Lower lobe of right lung (tissue), 2 donors: ENCODE data around the gene GNGT2. TPM values are rescaled to one million over a fixed set of nuclear protein-coding genes. Genes with fewer than 3 reads are reported as not detected.
"Not testable (repeated sequence)": the region's sequence is repeated elsewhere in the genome, so short reads cannot be mapped to it uniquely, and the experiment has no call there.

Source experiments
- ATAC-seq, 2 donors: fragments of 200-7000 bp; cut with Tn5 transposase; one replicate each; pipeline ENCODE4 v1.9.1; 2020 to 2022; ENCODE audit warnings: mild to moderate bottlenecking in 2 of 2, moderate library complexity in 2 of 2
- DNase-seq: peaks from one replicate; pipeline ENCODE4 v3.0.0-alpha.2; 2020
- H3K27ac ChIP-seq: fragments of 200-600 bp; one replicate; pipeline ENCODE4 v1.8.0; 2022
- H3K27me3 ChIP-seq: fragments of 200-600 bp; one replicate; pipeline ENCODE4 v1.8.0; 2022; ENCODE audit warnings: low read depth
- H3K36me3 ChIP-seq: fragments of 200-600 bp; one replicate; pipeline ENCODE4 v1.8.0; 2022; ENCODE audit warnings: mild to moderate bottlenecking
- H3K4me1 ChIP-seq: fragments of 200-600 bp; one replicate; pipeline ENCODE4 v1.8.0; 2022
- H3K4me3 ChIP-seq: fragments of 200-600 bp; one replicate; pipeline ENCODE4 v1.8.0; 2022; ENCODE audit warnings: mild to moderate bottlenecking
- H3K9me3 ChIP-seq: fragments of 200-600 bp; one replicate; pipeline ENCODE4 v1.8.0; 2022
- intact Hi-C: fragments of 100-400 bp; cut with DNase I; formaldehyde crosslinking; loops from one replicate; pipeline ENCODE4 v1.11.0; 2022
- total RNA-seq: library from RNA; stranded (reverse); fragmentation: NEBNext Ultra II Directional; extraction: Animal tissue kit (Norgen Biotek cat#: 25700); gene quantifications from one replicate; pipeline ENCODE4 v1.2.1, GENCODE V29; 2021
- TF ChIP-seq, protein P1 (sequence below): fragments of 200-600 bp; IDR thresholded peaks from one replicate; pipeline ENCODE4 v1.8.0; 2022; ENCODE audit warnings: antibody characterized with exemption, mild to moderate bottlenecking
- donor health status: DM: no; HTN: yes; CAD: no; lungs with severe emphysema.

Gene GNGT2
- total RNA-seq, 1 donor from 2014 or later: 21.1 TPM

DNA sequence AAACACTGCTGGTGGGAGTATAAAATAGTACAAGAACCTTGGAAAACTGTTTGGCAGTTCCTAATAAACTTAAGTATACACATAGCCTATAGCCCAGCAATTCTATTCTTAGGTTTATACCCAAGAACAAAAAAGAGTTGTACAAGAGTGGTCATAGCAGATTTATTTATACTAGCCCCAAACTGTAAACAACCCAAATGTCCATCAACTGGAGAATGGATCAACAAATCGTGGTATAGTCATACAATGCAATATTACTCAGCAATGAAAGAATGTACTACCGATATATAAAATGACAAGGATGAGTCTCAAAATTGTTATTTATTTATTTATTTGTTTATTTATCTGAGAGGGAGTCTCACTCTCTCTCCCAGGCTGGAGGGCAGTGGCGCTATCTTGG is 23.1 kb downstream of the GNGT2 start:
- intact Hi-C loops: no loop called here
- no peak for ATAC-seq
- no peaks in the 10 kb centered on the region for H3K9me3 ChIP-seq

GRCh38 chr17:49185381-49185780 is 25.0 kb downstream of the GNGT2 start:
- ATAC-seq, H3K27me3 ChIP-seq, H3K4me3 ChIP-seq, H3K27ac ChIP-seq, H3K36me3 ChIP-seq, intact Hi-C loops, H3K4me1 ChIP-seq, DNase-seq, H3K9me3 ChIP-seq: not testable (repeated sequence)

More for the DNA sequence above, 23.1 kb downstream of the GNGT2 start:
- Histone ChIP-seq H3K27me3 (no peaks in the 10 kb centered on the region), H3K36me3 (no peaks in the 10 kb centered on the region), H3K4me1 (peaks cover 9% of the 10 kb centered on the region), H3K27ac (no peak overlapping the region), H3K4me3 (no peak overlapping the region)
- no peak for DNase-seq
- TF ChIP-seq, protein P1, sequence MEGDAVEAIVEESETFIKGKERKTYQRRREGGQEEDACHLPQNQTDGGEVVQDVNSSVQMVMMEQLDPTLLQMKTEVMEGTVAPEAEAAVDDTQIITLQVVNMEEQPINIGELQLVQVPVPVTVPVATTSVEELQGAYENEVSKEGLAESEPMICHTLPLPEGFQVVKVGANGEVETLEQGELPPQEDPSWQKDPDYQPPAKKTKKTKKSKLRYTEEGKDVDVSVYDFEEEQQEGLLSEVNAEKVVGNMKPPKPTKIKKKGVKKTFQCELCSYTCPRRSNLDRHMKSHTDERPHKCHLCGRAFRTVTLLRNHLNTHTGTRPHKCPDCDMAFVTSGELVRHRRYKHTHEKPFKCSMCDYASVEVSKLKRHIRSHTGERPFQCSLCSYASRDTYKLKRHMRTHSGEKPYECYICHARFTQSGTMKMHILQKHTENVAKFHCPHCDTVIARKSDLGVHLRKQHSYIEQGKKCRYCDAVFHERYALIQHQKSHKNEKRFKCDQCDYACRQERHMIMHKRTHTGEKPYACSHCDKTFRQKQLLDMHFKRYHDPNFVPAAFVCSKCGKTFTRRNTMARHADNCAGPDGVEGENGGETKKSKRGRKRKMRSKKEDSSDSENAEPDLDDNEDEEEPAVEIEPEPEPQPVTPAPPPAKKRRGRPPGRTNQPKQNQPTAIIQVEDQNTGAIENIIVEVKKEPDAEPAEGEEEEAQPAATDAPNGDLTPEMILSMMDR: no peak

DNA sequence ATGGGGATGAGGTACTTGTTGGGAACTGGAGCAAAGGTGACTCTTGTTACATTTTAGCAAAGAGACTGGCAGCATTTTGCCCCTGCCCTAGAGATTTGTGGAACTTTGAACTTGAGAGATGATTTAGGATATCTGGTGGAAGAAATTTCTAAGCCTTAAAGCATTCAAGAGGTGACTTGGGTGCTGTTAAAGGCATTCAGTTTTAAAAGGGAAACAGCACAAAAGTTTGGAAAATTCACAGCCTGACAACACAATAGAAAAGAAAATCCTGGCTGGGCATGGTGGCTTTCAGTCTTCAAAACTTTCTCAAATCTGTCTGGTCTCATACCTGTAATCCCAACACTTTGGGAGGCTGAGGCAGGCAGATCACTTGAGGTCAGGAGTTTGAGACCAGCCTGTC is 25.9 kb downstream of the GNGT2 start:
- DNase-seq, H3K4me3 ChIP-seq, intact Hi-C loops, H3K9me3 ChIP-seq, ATAC-seq, H3K27ac ChIP-seq, H3K27me3 ChIP-seq, H3K36me3 ChIP-seq, H3K4me1 ChIP-seq: not testable (repeated sequence)

DNA sequence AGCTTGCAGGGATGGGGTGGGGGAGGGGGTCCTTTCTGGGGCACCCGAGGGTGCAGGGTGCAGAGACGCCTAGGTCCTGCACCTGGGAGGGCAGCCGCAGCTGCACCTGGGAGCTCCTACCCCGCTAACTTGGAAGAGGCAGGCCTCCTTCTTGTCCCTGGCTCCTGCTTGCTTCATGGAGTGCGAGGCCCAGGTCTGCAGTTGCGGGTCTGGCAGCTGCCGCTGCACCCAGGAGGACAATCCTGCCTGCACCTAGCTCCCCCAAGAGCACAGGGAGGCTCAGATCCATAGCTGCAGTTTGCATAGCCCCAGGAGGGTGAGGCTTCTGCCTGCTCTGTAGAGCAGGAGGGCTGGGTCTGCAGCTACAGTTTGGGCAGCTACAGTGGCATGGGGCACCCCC is 26.6 kb downstream of the GNGT2 start:
- DNase-seq: no peak
- TF ChIP-seq, protein P1: no peak

GRCh38 chr17:49183341-49183740 is 27.0 kb downstream of the GNGT2 start:
- TF ChIP-seq, protein P1: no peak
- no peaks in the 10 kb centered on the region for H3K36me3 ChIP-seq
- H3K9me3 ChIP-seq: no peaks in the 10 kb centered on the region
- intact Hi-C loops: no loop called here
- H3K27me3 ChIP-seq: no peaks in the 10 kb centered on the region
- H3K4me3 ChIP-seq: no peak overlapping the region
- H3K4me1 ChIP-seq: no peaks in the 10 kb centered on the region
- ATAC-seq: no peak
- no peak for DNase-seq
- H3K27ac ChIP-seq: no peak overlapping the region

More for the DNA sequence above, 26.6 kb downstream of the GNGT2 start:
- H3K27ac ChIP-seq: no peak overlapping the region
- no peaks in the 10 kb centered on the region for H3K4me1 ChIP-seq
- no peaks in the 10 kb centered on the region for H3K9me3 ChIP-seq
- no peak overlapping the region for H3K4me3 ChIP-seq
- no peaks in the 10 kb centered on the region for H3K27me3 ChIP-seq
- intact Hi-C loops: no loop called here
- no peaks in the 10 kb centered on the region for H3K36me3 ChIP-seq
- ATAC-seq: no peak

DNA sequence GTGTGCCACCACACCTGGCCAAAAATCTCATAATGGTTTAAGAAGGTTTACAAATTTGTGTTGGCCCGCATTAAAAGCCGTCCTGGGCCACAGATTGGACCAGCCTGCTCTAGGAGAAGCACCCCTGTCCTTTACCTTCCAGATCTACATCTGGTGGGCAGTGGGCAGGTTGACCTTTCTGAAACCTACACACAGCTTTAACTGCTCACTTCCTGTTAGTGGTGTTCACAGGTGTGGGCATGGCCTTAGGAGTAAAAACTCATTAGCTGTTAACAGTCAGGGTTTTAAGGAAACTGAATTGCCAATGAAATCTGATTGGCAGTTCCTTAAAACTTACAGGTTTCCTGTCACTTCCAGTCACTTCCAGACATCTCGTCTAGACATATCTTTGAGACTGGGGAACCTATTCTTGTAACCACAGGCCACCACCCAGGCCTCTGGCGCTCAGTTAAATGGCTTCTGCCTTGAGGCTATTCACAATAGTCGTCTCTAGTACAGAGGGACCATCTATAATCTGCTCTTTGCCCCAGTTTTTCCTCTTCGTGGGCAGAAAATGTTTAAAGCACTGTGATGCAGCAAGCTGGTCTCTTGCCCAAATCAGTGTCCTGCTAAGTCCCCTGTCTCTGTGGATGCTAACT is 29.3 kb downstream of the GNGT2 start:
- no peak overlapping the region for H3K27ac ChIP-seq
- H3K27me3 ChIP-seq: no peaks in the 10 kb centered on the region
- no peaks in the 10 kb centered on the region for H3K36me3 ChIP-seq
- DNase-seq: no peak
- no peak overlapping the region for H3K4me3 ChIP-seq
- no peaks in the 10 kb centered on the region for H3K4me1 ChIP-seq
- ATAC-seq: peak in 1 of 2 donors; percentile 23
- TF ChIP-seq, protein P1: no peak
- intact Hi-C loops: no loop called here
- H3K9me3 ChIP-seq: peaks cover 13% of the 10 kb centered on the region
